H1 (cell line): Measurements from ENCODE around the gene NGEF. TPM values are rescaled to one million over a fixed set of nuclear protein-coding genes. Genes with fewer than 3 reads are reported as not detected.

Source experiments
- CTCF ChIA-PET: fragments of 300-600 bp; sonication (Branson Sonifier 250); formaldehyde crosslinking; loops from one replicate; lab custom pipeline; 2021; ENCODE audit not compliant: partially characterized antibody; lab: Charles Lee
- POLR2A ChIA-PET: fragments of 300-600 bp; sonication (Branson Sonifier 250); formaldehyde crosslinking; loops from one replicate; lab custom pipeline; 2021; ENCODE audit warnings: inconsistent platforms; ENCODE audit not compliant: partially characterized antibody; lab: Charles Lee
- DNase-seq, 2 experiments: peaks; one replicate each; pipeline versions ENCODE4 v3.0.0 to v3.0.0-alpha.2; 2010 to 2022; ENCODE audit warnings: low spot score in 2 of 2, low read depth in 1 of 2, mixed read lengths in 1 of 2
- FAIRE-seq: peaks from 2 replicates; lab custom pipeline; 2011; peaks lifted over from hg19 to GRCh38; lab: Jason Lieb, UNC
- H2AFZ ChIP-seq: 2 replicates; pipeline ENCODE4 v1.8.1; 2012; ENCODE audit warnings: low read length, inconsistent platforms
- H2AK5ac ChIP-seq: 2 replicates; pipeline ENCODE4 v1.6.1; 2013; ENCODE audit warnings: low read depth, low read length
- H2BK120ac ChIP-seq: replicated peaks from 2 replicates; pipeline ENCODE3; 2013; ENCODE audit warnings: low read depth, low read length, inconsistent platforms
- H2BK12ac ChIP-seq: 2 replicates; pipeline ENCODE4 v1.6.1; 2013; ENCODE audit warnings: low read depth, low read length
- H2BK15ac ChIP-seq: 2 replicates; pipeline ENCODE4 v1.6.1; 2013; ENCODE audit warnings: low read length
- H2BK20ac ChIP-seq: 2 replicates; pipeline ENCODE4 v1.6.1; 2013; ENCODE audit warnings: low read length
- H2BK5ac ChIP-seq: 2 replicates; pipeline ENCODE4 v1.6.1; 2013; ENCODE audit warnings: low read depth, low read length
- H3K14ac ChIP-seq: 2 replicates; pipeline ENCODE4 v1.6.1; 2013; ENCODE audit warnings: inconsistent platforms; ENCODE audit not compliant: insufficient read length
- H3K18ac ChIP-seq: 2 replicates; pipeline ENCODE4 v1.6.1; 2013; ENCODE audit warnings: low read length; ENCODE audit errors: extremely low read depth
- H3K23ac ChIP-seq: 2 replicates; pipeline ENCODE4 v1.6.1; 2013; ENCODE audit warnings: inconsistent platforms; ENCODE audit not compliant: insufficient read length
- H3K23me2 ChIP-seq: 2 replicates; pipeline ENCODE4 v1.6.1; 2013; ENCODE audit warnings: low read depth, low read length
- H3K27ac ChIP-seq: 2 replicates; pipeline ENCODE4 v1.6.1; 2011; ENCODE audit warnings: low read depth, low read length, inconsistent platforms
- H3K27me3 ChIP-seq, 4 experiments: replicated peaks in 1 of 4; 1 replicate in 1 of 4; 2 replicates in 3 of 4; pipeline versions ENCODE4 v1.6.1 to v1.8.1; 2011 to 2013; ENCODE audit warnings: low read length in 3 of 4, mild to moderate bottlenecking in 3 of 4, inconsistent platforms in 2 of 4, mixed read lengths in 2 of 4, moderate library complexity in 1 of 4; ENCODE audit not compliant: control insufficient read depth in 3 of 4, insufficient read depth in 3 of 4; ENCODE audit errors: extremely low read depth in 1 of 4
- H3K36me3 ChIP-seq, 4 experiments: 2 replicates each; pipeline versions ENCODE4 v1.6.1 to v1.8.1; 2011 to 2013; ENCODE audit warnings: mild to moderate bottlenecking in 4 of 4, low read length in 3 of 4, moderate library complexity in 2 of 4, control low read depth in 1 of 4, inconsistent platforms in 1 of 4; ENCODE audit not compliant: insufficient read depth in 4 of 4, control insufficient read depth in 2 of 4
- H3K4ac ChIP-seq: replicated peaks from 2 replicates; pipeline ENCODE3; 2013; ENCODE audit warnings: low read length, low read depth, mixed read lengths, inconsistent platforms; ENCODE audit not compliant: insufficient read length
- H3K4me1 ChIP-seq, 4 experiments: replicated peaks in 1 of 4; 1 replicate in 1 of 4; 2 replicates in 3 of 4; pipeline versions ENCODE4 v1.6.1 to v1.8.1; 2011 to 2013; ENCODE audit warnings: low read length in 3 of 4, inconsistent platforms in 2 of 4, mixed read lengths in 1 of 4; ENCODE audit not compliant: insufficient read depth in 4 of 4, control insufficient read depth in 3 of 4
- H3K4me2 ChIP-seq, 2 experiments: 2 replicates each; pipeline versions ENCODE4 v1.6.1 to v1.8.1; 2011 to 2013; ENCODE audit warnings: low read depth in 2 of 2, low read length in 2 of 2, control low read depth in 1 of 2, inconsistent platforms in 1 of 2, mild to moderate bottlenecking in 1 of 2; ENCODE audit not compliant: insufficient read depth in 1 of 2
- H3K4me3 ChIP-seq, 4 experiments: fragments of 200-600, 300-600 bp in 1 of 4; sonication (generic), shearing (Covaris generic), sonication (Bioruptor Twin) in 1 of 4; 2 replicates each; pipeline versions ENCODE4 v1.5.1 to v1.8.1; 2011 to 2016; ENCODE audit warnings: low read length in 4 of 4, low read depth in 3 of 4, control low read depth in 2 of 4, inconsistent platforms in 2 of 4, mild to moderate bottlenecking in 2 of 4, mixed read lengths in 1 of 4, moderate library complexity in 1 of 4; ENCODE audit not compliant: insufficient read depth in 2 of 4; ENCODE audit errors: extremely low read depth in 1 of 4
- H3K56ac ChIP-seq: replicated peaks from 2 replicates; pipeline ENCODE3; 2013; ENCODE audit warnings: low read depth, mild to moderate bottlenecking, mixed read lengths, low read length, inconsistent platforms; ENCODE audit not compliant: insufficient read length
- H3K79me1 ChIP-seq: 2 replicates; pipeline ENCODE4 v1.6.1; 2013; ENCODE audit warnings: low read depth, low read length, control low read depth
- H3K79me2 ChIP-seq, 2 experiments: 2 replicates each; pipeline versions ENCODE4 v1.6.1 to v1.8.1; 2012 to 2013; ENCODE audit warnings: low read length in 2 of 2, mild to moderate bottlenecking in 2 of 2, inconsistent platforms in 1 of 2; ENCODE audit not compliant: insufficient read depth in 2 of 2, control insufficient read depth in 1 of 2
- H3K9ac ChIP-seq, 4 experiments: replicated peaks in 1 of 4; 1 replicate in 1 of 4; 2 replicates in 3 of 4; pipeline versions ENCODE4 v1.6.1 to v1.8.1; 2011 to 2013; ENCODE audit warnings: low read depth in 3 of 4, low read length in 3 of 4, control low read depth in 2 of 4, mild to moderate bottlenecking in 2 of 4, moderate library complexity in 2 of 4, inconsistent platforms in 1 of 4; ENCODE audit errors: extremely low read depth in 1 of 4
- H3K9me3 ChIP-seq, 2 experiments: 2 replicates each; pipeline versions ENCODE4 v1.6.1 to v1.8.1; 2012 to 2013; ENCODE audit warnings: mild to moderate bottlenecking in 2 of 2, moderate library complexity in 2 of 2, control low read depth in 1 of 2, inconsistent platforms in 1 of 2, low read depth in 1 of 2, low read length in 1 of 2, mixed read lengths in 1 of 2; ENCODE audit not compliant: insufficient read depth in 2 of 2
- H4K20me1 ChIP-seq, 2 experiments: replicated peaks in 1 of 2; 2 replicates each; pipeline versions ENCODE3 to v1.8.1; 2011 to 2013; ENCODE audit warnings: inconsistent platforms in 2 of 2, low read length in 2 of 2, mild to moderate bottlenecking in 1 of 2; ENCODE audit not compliant: insufficient read depth in 2 of 2, control insufficient read depth in 1 of 2
- H4K5ac ChIP-seq: 2 replicates; pipeline ENCODE4 v1.6.1; 2013; ENCODE audit warnings: low read length, low read depth, mixed read lengths, inconsistent platforms; ENCODE audit not compliant: insufficient read length
- H4K8ac ChIP-seq: 2 replicates; pipeline ENCODE4 v1.8.0; 2013; ENCODE audit warnings: mild to moderate bottlenecking, moderate library complexity, low read length, inconsistent platforms; ENCODE audit not compliant: insufficient read depth; ENCODE audit errors: extremely low read depth
- H4K91ac ChIP-seq: replicated peaks from 2 replicates; pipeline ENCODE3; 2013; ENCODE audit warnings: low read length, mixed read lengths, inconsistent platforms; ENCODE audit not compliant: insufficient read length
- BCL11A ChIP-seq, 2 experiments: IDR thresholded peaks; one replicate each; pipeline ENCODE4 v1.6.1; 2011; ENCODE audit warnings: low read depth in 2 of 2, low read length in 2 of 2, mild to moderate bottlenecking in 2 of 2
- CREB1 ChIP-seq: IDR thresholded peaks from 2 replicates; pipeline ENCODE4 v1.6.1; 2012; ENCODE audit warnings: inconsistent platforms
- HDAC6 ChIP-seq: IDR thresholded peaks from one replicate; pipeline ENCODE4 v1.7.1; 2012; ENCODE audit warnings: low read depth, mild to moderate bottlenecking, inconsistent platforms, low read length, moderate library complexity
- JUN ChIP-seq: IDR thresholded peaks from 2 replicates; pipeline ENCODE4 v1.6.1; 2011; ENCODE audit warnings: low read depth, mild to moderate bottlenecking, improper control_type of control experiment, low read length
- KDM4A ChIP-seq: IDR thresholded peaks from one replicate; pipeline ENCODE4 v1.7.1; 2012; ENCODE audit warnings: low read depth, mild to moderate bottlenecking, moderate library complexity, low read length, inconsistent platforms; ENCODE audit not compliant: severe bottlenecking
- POLR2A ChIP-seq, 2 experiments: IDR thresholded peaks; 1 replicate in 1 of 2; 2 replicates in 1 of 2; pipeline ENCODE4 v1.6.1; 2011; ENCODE audit warnings: low read depth in 2 of 2, low read length in 2 of 2, mild to moderate bottlenecking in 2 of 2; ENCODE audit errors: control extremely low read depth in 1 of 2
- POU5F1 ChIP-seq: IDR thresholded peaks from 2 replicates; pipeline ENCODE4 v1.6.1; 2011; ENCODE audit warnings: low read depth, mild to moderate bottlenecking, low read length, moderate library complexity
- RFX5 ChIP-seq: IDR thresholded peaks from 2 replicates; pipeline ENCODE4 v1.6.1; 2011; ENCODE audit warnings: low read depth, low read length, improper control_type of control experiment, borderline replicate concordance
- RXRA ChIP-seq: IDR thresholded peaks from 2 replicates; pipeline ENCODE4 v1.6.1; 2011; ENCODE audit warnings: low read depth, mild to moderate bottlenecking, low read length, moderate library complexity; ENCODE audit not compliant: insufficient read depth
- SAP30 ChIP-seq: fragments of 300-600 bp; sonication (generic); IDR thresholded peaks from 2 replicates; pipeline ENCODE4 v1.7.1; 2012; ENCODE audit warnings: low read length, moderate library complexity, mild to moderate bottlenecking, inconsistent platforms; ENCODE audit not compliant: insufficient read depth, insufficient replicate concordance
- SP4 ChIP-seq: IDR thresholded peaks from 2 replicates; pipeline ENCODE4 v1.6.1; 2012; ENCODE audit warnings: low read length, inconsistent platforms
- SRF ChIP-seq: IDR thresholded peaks from 2 replicates; pipeline ENCODE4 v1.6.1; 2011; ENCODE audit warnings: mild to moderate bottlenecking, low read depth, low read length, moderate library complexity
- TAF1 ChIP-seq: IDR thresholded peaks from 2 replicates; pipeline ENCODE4 v1.6.1; 2011; ENCODE audit warnings: mild to moderate bottlenecking, low read depth, low read length
- TBP ChIP-seq: IDR thresholded peaks from 2 replicates; pipeline ENCODE4 v1.6.1; 2011; ENCODE audit warnings: low read depth, low read length, improper control_type of control experiment
- WGBS, 2 experiments: shearing (Covaris generic) in 1 of 2; methylation state at CpG; one replicate each; pipeline versions ENCODE4 v1.1.6 to v1.1.7; 2013 to 2015; ENCODE audit warnings: low lambda C conversion rate in 2 of 2, mixed read lengths in 2 of 2, inconsistent platforms in 1 of 2, low coverage in 1 of 2, missing lambda C conversion rate in 1 of 2; ENCODE audit not compliant: insufficient replicate concordance in 2 of 2, insufficient coverage in 1 of 2, insufficient read length in 1 of 2; ENCODE audit errors: extremely low coverage in 1 of 2, missing lambda C conversion rate in 1 of 2; 5-methylcytosine and 5-hydroxymethylcytosine counted together
- polyA plus RNA-seq, 7 experiments: library from polyadenylated mRNA; depleted of rRNA in 3 of 7; stranded (reverse) in 5 of 7; unstranded in 2 of 7; fragments of >200 nt in 5 of 7; fragments of 200-250 nt in 2 of 7; gene quantifications; 1 replicate in 5 of 7; 2 replicates in 1 of 7; 4 replicates in 1 of 7; pipeline versions ENCODE4 v1.2.1 to v1.2.3, GENCODE V29; 2011 to 2013; ENCODE audit warnings: missing spikeins in 2 of 7, mixed read lengths in 2 of 7
- total RNA-seq: library from RNA; stranded (reverse); fragmentation: NEBNext Ultra II Directional; extraction: Animal tissue kit (Norgen Biotek cat#: 25700); gene quantifications from 2 replicates; pipeline ENCODE4 v1.2.1, GENCODE V29; 2021
- TF ChIP-seq, protein P1 (sequence below): IDR thresholded peaks from 2 replicates; pipeline ENCODE4 v1.6.1; 2012; ENCODE audit warnings: low read length, inconsistent platforms

Gene NGEF
- total and polyA plus RNA-seq, 2 of the 8 experiments (the other 6 are each of a cell fraction or from before 2014, with no cell fraction given): 2.7 to 3.2 TPM

DNA sequence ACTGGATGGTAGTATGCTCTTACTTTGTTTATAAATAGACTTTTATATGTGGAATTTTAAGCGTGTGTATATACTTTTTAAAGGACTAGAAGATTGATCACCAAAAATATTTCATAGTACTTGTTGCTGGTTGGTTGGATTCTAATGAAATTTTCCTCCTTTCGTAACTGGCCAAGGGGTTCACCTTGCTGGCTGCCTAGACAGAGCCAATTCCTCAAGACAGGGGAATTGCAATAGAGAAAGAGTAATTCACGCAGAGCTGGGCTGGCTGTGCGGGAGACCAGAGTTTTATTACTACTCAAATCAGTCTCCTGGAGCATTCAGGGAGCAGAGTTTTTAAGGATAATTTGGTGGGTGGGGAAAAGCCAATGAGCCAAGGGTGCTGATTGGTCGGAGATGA lies 72.3 kb downstream of the NGEF start:
- H3K23ac ChIP-seq: no peak overlapping the region
- H3K79me2 ChIP-seq: no peaks in the 10 kb centered on the region
- DNase-seq (no peak), FAIRE-seq (no peak)
- no peaks in the 10 kb centered on the region for H3K23me2 ChIP-seq
- no peak overlapping the region for H3K4me2 ChIP-seq
- H3K79me1 ChIP-seq: no peaks in the 10 kb centered on the region
- no peak overlapping the region for H2BK120ac ChIP-seq
- H2AK5ac ChIP-seq: no peak overlapping the region
- no peak overlapping the region for H2BK15ac ChIP-seq
- no peak overlapping the region for H3K14ac ChIP-seq
- H4K91ac ChIP-seq: no peak overlapping the region
- H3K18ac ChIP-seq: no peak overlapping the region
- no peaks in the 10 kb centered on the region for H3K36me3 ChIP-seq
- no peak overlapping the region for H3K4me3 ChIP-seq
- no peak overlapping the region for H3K27ac ChIP-seq
- H3K4ac ChIP-seq: no peak overlapping the region
- H4K8ac ChIP-seq: no peak overlapping the region
- H2BK12ac ChIP-seq: no peak overlapping the region
- no peak overlapping the region for H2BK20ac ChIP-seq
- no peak overlapping the region for H2AFZ ChIP-seq
- no peak overlapping the region for H3K9ac ChIP-seq
- CTCF ChIA-PET: no interaction called here
- no peaks in the 10 kb centered on the region for H3K9me3 ChIP-seq
- H4K5ac ChIP-seq: no peak overlapping the region
- no peak overlapping the region for H3K56ac ChIP-seq
- 95% methylated on average over 5 of the region's 5 CpGs; no CpG with 5 or more reads in 1 of the 2 experiments for WGBS, 2 experiments
- H3K27me3 ChIP-seq: no peaks in the 10 kb centered on the region; a peak in 1 of 7 replicates
- H2BK5ac ChIP-seq: no peak overlapping the region
- POLR2A ChIA-PET: no interaction called here
- no peaks in the 10 kb centered on the region for H4K20me1 ChIP-seq
- H3K4me1 ChIP-seq: no peaks in the 10 kb centered on the region
- no peak for TF ChIP-seq RFX5
- TF ChIP-seq CREB1: no peak
- TF ChIP-seq SP4: no peak
- TF ChIP-seq TAF1: no peak
- TF ChIP-seq POLR2A (IDR thresholded peaks at IDR 0.05; ENCODE audit: control extremely low read depth in 1 of 2, low read depth in 2 of 2, low read length in 2 of 2): no peak
- TF ChIP-seq POU5F1: no peak
- no peak for TF ChIP-seq BCL11A (IDR thresholded peaks at IDR 0.05; ENCODE audit: low read depth in 2 of 2, low read length in 2 of 2)
- TF ChIP-seq JUN: no peak
- TF ChIP-seq, protein P1, sequence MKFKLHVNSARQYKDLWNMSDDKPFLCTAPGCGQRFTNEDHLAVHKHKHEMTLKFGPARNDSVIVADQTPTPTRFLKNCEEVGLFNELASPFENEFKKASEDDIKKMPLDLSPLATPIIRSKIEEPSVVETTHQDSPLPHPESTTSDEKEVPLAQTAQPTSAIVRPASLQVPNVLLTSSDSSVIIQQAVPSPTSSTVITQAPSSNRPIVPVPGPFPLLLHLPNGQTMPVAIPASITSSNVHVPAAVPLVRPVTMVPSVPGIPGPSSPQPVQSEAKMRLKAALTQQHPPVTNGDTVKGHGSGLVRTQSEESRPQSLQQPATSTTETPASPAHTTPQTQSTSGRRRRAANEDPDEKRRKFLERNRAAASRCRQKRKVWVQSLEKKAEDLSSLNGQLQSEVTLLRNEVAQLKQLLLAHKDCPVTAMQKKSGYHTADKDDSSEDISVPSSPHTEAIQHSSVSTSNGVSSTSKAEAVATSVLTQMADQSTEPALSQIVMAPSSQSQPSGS: no peak
- TF ChIP-seq HDAC6: no peak
- no peak for TF ChIP-seq KDM4A
- TF ChIP-seq RXRA: no peak
- TF ChIP-seq SRF: no peak
- TF ChIP-seq TBP: no peak
- no peak for TF ChIP-seq SAP30
